Nucleus accumbens (tissue), 56 donors: ENCODE measurements around the gene PIP4P1.
A peak's percentile ranks its signal among the peaks of the same experiment; 100 is the strongest.
"Not testable (repeated sequence)": the region's sequence is repeated elsewhere in the genome, so short reads cannot be mapped to it uniquely, and the experiment has no call there.

Experiments used
- DNase-seq, 56 donors: peaks; one replicate each; lab custom pipeline; 2025; lab: John Stamatoyannopoulos, UW

Gene PIP4P1

DNA sequence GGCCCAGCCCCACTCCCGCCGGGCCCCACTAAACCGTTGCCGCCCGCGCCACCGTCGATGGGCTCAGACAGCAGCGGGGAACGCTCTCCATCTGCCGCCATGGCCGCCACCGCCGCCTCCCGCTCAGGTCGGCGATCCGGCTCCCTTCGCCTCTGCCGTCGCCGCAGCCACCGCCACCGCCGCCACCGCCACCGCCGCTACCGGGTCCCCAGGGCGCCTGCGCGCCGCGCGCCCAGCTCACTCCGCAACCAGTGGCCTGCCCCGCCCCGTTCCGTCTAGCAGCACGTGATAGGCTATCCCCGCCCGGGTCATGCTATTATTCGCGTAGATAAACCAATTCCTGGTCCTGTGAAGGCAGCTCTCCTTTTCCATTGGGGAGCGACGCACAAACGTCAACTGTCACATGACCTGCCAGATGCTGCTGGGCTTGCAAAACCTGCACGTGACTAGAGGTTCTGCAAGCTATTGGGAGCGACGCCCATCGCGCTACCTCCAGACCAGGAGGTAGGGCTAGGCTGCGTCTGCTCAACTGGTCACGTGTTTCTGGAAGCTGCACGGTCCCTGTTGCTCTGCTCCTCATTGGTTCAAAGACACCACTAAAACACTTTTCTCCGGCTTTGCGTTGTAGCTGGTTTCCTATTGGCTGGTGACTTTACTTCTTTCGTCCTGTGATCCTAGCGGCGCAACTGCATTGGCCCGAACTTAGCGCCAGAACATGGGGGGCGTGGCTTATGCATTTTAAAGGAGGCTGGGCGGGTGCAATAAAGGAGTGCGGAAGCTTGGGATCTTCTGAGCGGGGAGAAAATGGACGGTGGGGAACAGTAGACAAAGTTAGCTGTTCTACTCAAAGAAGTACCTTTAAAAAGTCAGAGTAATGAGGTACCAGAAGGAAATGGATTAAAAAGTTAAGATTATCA is at the start of gene PIP4P1:
TSS of gene PIP4P1 (minus strand) at position 210 of the 917 bp plus-strand sequence. CDS start at position 101, 109 bp downstream.
- peak; percentile 86 to 100 (median 99) for DNase-seq

GRCh38 chr14:20508367-20508766 is 47.1 kb upstream of the PIP4P1 start:
- DNase-seq, result no peak

GRCh38 chr14:20507537-20507936 is 46.3 kb upstream of the PIP4P1 start:
- not testable (repeated sequence) for DNase-seq

DNA sequence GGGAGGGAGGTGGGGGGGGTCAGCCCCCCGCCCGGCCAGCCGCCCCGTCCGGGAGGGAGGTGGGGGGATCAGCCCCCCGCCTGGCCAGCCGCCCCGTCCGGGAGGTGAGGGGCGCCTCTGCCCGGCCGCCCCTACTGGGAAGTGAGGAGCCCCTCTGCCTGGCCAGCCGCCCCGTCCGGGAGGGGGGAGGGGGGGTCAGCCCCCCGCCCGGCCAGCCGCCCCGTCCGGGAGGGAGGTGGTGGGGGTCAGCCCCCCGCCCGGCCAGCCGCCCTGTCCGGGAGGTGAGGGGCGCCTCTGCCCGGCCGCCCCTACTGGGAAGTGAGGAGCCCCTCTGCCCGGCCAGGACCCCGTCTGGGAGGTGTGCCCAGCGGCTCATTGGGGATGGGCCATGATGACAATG is 45.5 kb upstream of the PIP4P1 start:
- not testable (repeated sequence) for DNase-seq

- DNase-seq, result not testable (repeated sequence)
These were observed 45.0 kb upstream of the PIP4P1 start for GRCh38 chr14:20506276-20506675.

- peak in 11 of 56 donors; percentile 1 to 20 (median 3) for DNase-seq
These were observed 42.7 kb upstream of the PIP4P1 start for GRCh38 chr14:20503898-20504297.

DNA sequence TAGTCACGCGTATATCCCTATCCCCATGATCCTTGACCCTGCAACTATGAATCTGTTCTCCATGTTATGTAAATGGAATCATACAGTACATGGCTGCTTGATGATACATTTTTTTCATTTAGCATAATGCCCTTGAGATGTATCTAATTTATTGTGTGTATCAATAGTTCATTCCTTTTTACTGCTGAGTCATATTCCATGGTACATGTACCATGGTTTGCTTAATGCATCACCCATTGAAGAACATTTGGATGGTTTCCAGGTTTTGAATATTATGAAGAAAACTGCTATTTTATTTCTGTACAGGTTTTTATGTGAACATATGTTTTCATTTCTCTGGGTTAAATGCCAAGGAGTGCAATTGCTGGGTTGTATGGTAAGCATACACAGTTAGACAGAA is 40.1 kb upstream of the PIP4P1 start:
- DNase-seq, result no peak

DNA sequence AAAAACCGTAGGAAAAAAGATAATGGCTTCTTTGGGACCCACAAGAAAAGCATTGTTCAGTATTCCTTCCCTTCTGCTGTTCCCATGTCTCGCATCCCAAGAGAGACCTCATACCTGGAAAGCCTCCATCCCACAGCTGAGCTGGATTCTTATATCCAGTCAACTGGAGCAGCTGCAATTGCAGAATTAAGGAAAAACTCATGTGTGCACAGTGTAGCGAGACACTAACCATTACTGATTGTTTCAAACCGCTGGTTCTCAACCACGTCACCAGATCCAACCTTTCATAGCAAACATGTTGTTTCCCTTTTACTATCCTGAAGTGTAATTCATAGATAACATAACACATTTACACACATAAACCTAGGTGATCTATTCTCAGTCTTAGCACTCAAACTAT is 38.6 kb upstream of the PIP4P1 start:
- DNase-seq, result no peak

DNA sequence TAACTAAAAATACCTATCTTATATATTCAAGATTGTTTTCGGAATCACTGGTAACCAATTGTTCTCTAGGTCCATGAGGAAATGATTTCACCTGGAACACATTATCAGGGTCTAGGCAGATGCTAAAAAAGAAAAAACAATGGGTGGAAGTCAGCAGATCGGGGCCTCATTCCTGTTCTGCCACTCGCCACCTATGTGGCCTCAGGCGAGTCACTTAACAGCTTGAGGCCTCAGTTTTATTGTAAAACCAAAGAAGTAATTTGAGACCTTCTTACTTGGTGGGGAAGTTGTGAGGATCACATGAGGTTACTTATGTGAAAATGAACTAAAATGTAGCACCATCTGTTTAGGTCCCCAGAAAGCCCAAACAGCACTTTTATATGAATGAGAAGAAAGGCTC is 37.9 kb upstream of the PIP4P1 start:
- no peak for DNase-seq

DNA sequence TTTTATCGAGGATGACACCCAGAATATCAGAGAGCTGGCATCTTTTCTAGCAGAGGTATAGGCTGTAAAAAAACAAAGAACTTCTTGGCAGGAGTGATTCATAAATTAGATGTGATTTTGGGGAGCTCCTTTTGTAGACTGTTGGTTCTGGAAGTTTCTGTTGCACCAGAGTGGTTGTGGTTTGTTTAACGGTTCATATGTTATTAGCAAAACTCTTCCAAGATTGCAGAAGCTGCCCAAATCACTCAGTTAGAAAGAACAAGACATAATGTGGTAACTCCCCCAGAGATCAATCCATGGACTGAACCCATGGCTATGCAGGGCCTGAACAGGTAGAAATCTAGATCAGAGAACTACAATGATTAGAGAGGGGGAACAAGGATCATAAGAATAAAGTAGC is 37.4 kb upstream of the PIP4P1 start:
- no peak for DNase-seq

GRCh38 chr14:20494935-20495766 is 33.9 kb upstream of the PIP4P1 start:
- DNase-seq, result no peak

- peak in 4 of 56 donors; percentile 0 to 16 (median 6) for DNase-seq
These were observed 32.4 kb upstream of the PIP4P1 start for GRCh38 chr14:20493634-20494033.

DNA sequence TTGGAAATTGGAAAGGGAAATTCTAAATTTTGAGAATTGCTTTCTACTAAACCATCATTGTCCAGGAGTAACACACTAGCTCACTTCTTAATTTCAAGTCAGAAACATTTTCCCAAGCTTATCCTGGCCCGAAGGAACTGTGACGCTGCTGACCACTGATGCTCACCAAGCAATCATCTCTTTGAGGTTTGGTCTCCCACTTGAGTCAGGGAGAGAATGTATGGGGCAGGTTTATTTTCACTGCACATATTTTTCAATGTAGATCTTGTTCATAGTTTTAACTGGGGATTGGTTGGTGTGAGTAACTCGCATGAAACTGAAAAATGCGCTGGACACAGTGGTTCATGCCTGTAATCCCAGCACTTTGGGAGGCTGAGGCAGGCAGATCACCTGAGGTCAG is 31.3 kb upstream of the PIP4P1 start:
- no peak for DNase-seq

GRCh38 chr14:20490563-20490962 is 29.3 kb upstream of the PIP4P1 start:
- DNase-seq, result no peak

DNA sequence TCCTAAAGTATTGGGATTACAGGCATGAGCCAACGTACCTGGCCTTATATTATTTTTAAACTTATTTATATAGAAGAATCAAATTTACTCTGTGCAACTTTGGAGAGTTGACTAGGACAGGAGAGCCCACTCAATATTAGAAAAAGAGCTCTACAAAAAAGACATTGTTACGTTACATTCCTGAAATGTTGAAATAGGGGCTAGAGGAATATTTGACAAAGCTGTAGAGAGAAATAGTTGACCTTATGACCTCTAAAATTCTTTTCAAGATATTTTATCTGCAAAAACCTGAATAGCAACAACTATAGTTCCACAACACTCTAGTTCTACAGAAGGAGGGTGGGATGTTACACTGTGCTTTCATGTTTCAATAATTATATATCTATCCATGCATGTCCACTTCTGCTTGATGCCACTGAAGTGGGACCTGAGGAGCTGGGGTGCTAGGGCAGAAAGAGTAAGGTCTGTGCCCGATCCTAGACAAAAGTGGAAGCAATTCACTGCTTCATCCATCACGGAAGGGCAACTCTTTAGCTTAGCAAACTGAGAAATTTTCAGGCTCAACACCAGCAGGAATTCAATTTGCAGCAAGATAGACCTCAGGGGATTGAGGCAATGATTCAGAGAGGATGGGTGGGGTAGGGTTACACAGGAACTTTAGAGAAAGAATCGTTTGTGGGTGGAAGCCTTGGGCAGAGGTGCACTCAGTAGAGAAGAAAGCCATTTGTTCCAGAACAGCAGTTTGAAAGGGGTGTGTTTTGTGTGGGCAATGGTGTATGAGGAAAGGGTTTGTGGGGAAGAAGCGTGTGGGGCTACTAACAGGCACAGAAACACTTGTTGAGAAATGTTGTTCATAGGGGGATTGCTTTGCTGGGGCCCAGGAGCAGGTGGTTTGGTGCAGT is 28.1 kb upstream of the PIP4P1 start:
- DNase-seq, result peak in 1 of 56 donors; percentile 0

GRCh38 chr14:20487396-20487725 is 26.1 kb upstream of the PIP4P1 start:
- no peak for DNase-seq

- no peak for DNase-seq
These were observed 25.6 kb upstream of the PIP4P1 start for GRCh38 chr14:20486684-20487395.

GRCh38 chr14:20485900-20486299 is 24.7 kb upstream of the PIP4P1 start:
- no peak for DNase-seq

DNA sequence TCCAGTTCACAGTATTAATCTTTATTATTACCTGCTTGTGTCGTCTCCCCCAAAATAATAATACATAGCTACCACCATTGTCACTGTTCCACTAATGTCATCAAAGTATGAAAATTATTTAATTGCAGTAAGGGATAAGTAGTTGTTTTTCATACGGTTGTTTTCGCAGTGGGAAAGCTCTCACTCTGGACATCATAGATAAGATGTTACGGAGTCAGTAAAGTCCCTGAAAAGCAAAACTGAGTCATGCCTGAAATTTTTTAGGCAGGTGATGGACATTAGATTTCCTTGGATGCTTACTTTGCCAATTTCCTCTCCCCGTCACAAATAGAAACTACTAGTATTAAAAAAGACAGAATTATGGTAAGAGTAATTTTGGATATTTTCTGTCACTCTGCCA is 21.1 kb upstream of the PIP4P1 start:
- DNase-seq, result no peak

- no peak for DNase-seq
These were observed 17.7 kb upstream of the PIP4P1 start for GRCh38 chr14:20478894-20479293.
